Measurements from ENCODE around the gene ENOX2. TPM values are rescaled to one million over a fixed set of nuclear protein-coding genes. Genes with fewer than 3 reads are reported as not detected.

The ENOX2 gene
- total and polyA plus RNA-seq, 2 of the 13 experiments (the other 11 are each of a cell fraction or from before 2014, with no cell fraction given) = 5.9 to 8.5 TPM

DNA sequence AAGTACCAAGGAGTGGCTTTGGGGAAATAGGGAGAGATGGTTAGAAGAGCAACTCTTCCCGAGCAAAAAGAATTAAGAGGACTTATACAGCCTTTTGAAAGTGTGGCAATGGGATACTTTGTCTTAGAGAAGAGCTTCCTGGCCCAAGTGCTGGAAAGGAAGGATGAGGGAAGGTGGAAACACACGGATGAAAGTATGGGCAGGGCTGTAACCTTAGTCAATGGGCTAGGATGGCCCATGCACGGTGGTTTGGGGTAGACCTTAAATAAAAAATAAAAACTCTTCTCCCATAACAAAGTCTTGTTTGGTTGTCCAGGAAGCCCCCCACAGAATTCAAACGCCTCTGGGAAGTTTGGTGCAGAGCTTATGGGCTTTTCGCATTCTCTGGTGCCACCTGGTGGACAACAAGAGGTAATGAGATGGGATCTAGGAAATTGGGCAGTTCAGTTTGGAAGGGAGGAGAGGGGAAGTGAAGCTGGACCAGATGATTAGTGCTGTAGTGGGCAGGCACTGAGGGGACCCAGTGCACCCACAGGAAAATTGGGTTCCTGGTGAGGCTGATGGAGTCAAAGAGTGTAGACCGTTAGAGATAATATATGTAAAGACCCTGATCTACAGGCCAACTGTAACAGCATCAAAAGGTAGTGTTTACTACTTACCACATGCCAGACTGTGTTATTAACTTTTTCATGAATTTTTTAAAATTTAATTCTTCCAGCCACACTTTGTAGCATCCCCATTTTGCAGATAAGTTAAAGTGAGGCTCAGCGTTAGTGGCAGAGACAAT is 13.8 kb upstream of the ENOX2 start:
- FAIRE-seq (peak; percentile 59), DNase-seq (ENCODE audit: low spot score) (peak; percentile 35), ATAC-seq (peak; percentile 57; the same call in 1 of the 3 replicates)
- H2AFZ ChIP-seq (ENCODE audit: low read length) = no peak overlapping the region
- no peak overlapping the region for H3K4me2 ChIP-seq (ENCODE audit: low read depth, low read length)
- CTCF ChIA-PET (ENCODE audit: low intra/inter-chr PET ratio, low total read pairs) = interaction anchor here (0.8 to 2.0 kb wide), 5 partner anchors 340 to 586 kb away, joined by 3 to 14 read pairs (median 6); no protein-coding TSS in a partner anchor
- in situ Hi-C loops (cut with HindIII; ENCODE audit: extremely low pct_ligation_motif_present, low pct_unique_long_range_greater_than_20kb) = loop anchor here (10.0 kb wide), 2 partner anchors 372 to 522 kb away; no protein-coding TSS in a partner anchor
- no peak overlapping the region for H3K27ac ChIP-seq (ENCODE audit: extremely low read length, insufficient read depth, low read length)
- TF ChIP-seq MIXL1 (CRISPR knock-in tag; IDR thresholded peaks at IDR 0.05) = no peak
- TF ChIP-seq ELF4 (CRISPR knock-in tag; IDR thresholded peaks at IDR 0.05; ENCODE audit: borderline replicate concordance) = no peak
- peak; percentile 95 for TF ChIP-seq ZNF121 (CRISPR knock-in tag; IDR thresholded peaks at IDR 0.05)
- peak; percentile 87 for TF ChIP-seq SMC3 (IDR thresholded peaks at IDR 0.05; ENCODE audit: low read length)
- peak; percentile 91 for TF ChIP-seq STAG1 (CRISPR knock-in tag; IDR thresholded peaks at IDR 0.05)
- TF ChIP-seq ZFP1 (CRISPR knock-in tag; IDR thresholded peaks at IDR 0.05) = no peak
- TF ChIP-seq, protein P1, sequence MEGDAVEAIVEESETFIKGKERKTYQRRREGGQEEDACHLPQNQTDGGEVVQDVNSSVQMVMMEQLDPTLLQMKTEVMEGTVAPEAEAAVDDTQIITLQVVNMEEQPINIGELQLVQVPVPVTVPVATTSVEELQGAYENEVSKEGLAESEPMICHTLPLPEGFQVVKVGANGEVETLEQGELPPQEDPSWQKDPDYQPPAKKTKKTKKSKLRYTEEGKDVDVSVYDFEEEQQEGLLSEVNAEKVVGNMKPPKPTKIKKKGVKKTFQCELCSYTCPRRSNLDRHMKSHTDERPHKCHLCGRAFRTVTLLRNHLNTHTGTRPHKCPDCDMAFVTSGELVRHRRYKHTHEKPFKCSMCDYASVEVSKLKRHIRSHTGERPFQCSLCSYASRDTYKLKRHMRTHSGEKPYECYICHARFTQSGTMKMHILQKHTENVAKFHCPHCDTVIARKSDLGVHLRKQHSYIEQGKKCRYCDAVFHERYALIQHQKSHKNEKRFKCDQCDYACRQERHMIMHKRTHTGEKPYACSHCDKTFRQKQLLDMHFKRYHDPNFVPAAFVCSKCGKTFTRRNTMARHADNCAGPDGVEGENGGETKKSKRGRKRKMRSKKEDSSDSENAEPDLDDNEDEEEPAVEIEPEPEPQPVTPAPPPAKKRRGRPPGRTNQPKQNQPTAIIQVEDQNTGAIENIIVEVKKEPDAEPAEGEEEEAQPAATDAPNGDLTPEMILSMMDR (CRISPR knock-in tag; IDR thresholded peaks at IDR 0.05) = peak; percentile 78
- TF ChIP-seq, protein P2, sequence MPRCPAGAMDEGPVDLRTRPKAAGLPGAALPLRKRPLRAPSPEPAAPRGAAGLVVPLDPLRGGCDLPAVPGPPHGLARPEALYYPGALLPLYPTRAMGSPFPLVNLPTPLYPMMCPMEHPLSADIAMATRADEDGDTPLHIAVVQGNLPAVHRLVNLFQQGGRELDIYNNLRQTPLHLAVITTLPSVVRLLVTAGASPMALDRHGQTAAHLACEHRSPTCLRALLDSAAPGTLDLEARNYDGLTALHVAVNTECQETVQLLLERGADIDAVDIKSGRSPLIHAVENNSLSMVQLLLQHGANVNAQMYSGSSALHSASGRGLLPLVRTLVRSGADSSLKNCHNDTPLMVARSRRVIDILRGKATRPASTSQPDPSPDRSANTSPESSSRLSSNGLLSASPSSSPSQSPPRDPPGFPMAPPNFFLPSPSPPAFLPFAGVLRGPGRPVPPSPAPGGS (CRISPR knock-in tag; IDR thresholded peaks at IDR 0.05) = no peak
- TF ChIP-seq, protein P3, sequence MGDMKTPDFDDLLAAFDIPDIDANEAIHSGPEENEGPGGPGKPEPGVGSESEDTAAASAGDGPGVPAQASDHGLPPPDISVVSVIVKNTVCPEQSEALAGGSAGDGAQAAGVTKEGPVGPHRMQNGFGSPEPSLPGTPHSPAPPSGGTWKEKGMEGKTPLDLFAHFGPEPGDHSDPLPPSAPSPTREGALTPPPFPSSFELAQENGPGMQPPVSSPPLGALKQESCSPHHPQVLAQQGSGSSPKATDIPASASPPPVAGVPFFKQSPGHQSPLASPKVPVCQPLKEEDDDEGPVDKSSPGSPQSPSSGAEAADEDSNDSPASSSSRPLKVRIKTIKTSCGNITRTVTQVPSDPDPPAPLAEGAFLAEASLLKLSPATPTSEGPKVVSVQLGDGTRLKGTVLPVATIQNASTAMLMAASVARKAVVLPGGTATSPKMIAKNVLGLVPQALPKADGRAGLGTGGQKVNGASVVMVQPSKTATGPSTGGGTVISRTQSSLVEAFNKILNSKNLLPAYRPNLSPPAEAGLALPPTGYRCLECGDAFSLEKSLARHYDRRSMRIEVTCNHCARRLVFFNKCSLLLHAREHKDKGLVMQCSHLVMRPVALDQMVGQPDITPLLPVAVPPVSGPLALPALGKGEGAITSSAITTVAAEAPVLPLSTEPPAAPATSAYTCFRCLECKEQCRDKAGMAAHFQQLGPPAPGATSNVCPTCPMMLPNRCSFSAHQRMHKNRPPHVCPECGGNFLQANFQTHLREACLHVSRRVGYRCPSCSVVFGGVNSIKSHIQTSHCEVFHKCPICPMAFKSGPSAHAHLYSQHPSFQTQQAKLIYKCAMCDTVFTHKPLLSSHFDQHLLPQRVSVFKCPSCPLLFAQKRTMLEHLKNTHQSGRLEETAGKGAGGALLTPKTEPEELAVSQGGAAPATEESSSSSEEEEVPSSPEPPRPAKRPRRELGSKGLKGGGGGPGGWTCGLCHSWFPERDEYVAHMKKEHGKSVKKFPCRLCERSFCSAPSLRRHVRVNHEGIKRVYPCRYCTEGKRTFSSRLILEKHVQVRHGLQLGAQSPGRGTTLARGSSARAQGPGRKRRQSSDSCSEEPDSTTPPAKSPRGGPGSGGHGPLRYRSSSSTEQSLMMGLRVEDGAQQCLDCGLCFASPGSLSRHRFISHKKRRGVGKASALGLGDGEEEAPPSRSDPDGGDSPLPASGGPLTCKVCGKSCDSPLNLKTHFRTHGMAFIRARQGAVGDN (CRISPR knock-in tag; IDR thresholded peaks at IDR 0.05) = no peak
- no peak for TF ChIP-seq PCBP2 (optimal IDR thresholded peaks at IDR 0.05; ENCODE audit: low read depth, low read length, poor library complexity, severe bottlenecking)
- TF ChIP-seq RAD21 (CRISPR knock-in tag; IDR thresholded peaks at IDR 0.05) = peak; percentile 68
- TF ChIP-seq, protein P4, sequence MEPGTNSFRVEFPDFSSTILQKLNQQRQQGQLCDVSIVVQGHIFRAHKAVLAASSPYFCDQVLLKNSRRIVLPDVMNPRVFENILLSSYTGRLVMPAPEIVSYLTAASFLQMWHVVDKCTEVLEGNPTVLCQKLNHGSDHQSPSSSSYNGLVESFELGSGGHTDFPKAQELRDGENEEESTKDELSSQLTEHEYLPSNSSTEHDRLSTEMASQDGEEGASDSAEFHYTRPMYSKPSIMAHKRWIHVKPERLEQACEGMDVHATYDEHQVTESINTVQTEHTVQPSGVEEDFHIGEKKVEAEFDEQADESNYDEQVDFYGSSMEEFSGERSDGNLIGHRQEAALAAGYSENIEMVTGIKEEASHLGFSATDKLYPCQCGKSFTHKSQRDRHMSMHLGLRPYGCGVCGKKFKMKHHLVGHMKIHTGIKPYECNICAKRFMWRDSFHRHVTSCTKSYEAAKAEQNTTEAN (CRISPR knock-in tag; conservative IDR thresholded peaks at IDR 0.05) = no peak
- TF ChIP-seq ZNF674 (CRISPR knock-in tag; IDR thresholded peaks at IDR 0.05; ENCODE audit: low read depth) = no peak
- no peaks in the 10 kb centered on the region for H3K9me3 ChIP-seq (ENCODE audit: low read length)
- no peaks in the 10 kb centered on the region for H3K27me3 ChIP-seq (ENCODE audit: control insufficient read depth in 1 of 2, insufficient read depth in 2 of 2, low read length in 2 of 2)
- no peak overlapping the region for H3K4me3 ChIP-seq (replicated peaks in 1 of 3; ENCODE audit: insufficient read depth in 1 of 3, low read depth in 2 of 3, low read length in 3 of 3)
- intact Hi-C loops (cut with micrococcal nuclease; ENCODE audit: unreplicated experiment) = loop anchor here (1.0 to 10.0 kb wide), 3 partner anchors 342 to 524 kb away; no protein-coding TSS in a partner anchor
- no peaks in the 10 kb centered on the region for H3K4me1 ChIP-seq (ENCODE audit: insufficient read depth, low read length)
- POLR2A ChIA-PET = no interaction called here
- H3K36me3 ChIP-seq (replicated peaks in 1 of 2; ENCODE audit: control insufficient read depth in 1 of 2, insufficient read depth in 2 of 2, low read length in 2 of 2) = no peaks in the 10 kb centered on the region
- H3K9ac ChIP-seq (ENCODE audit: insufficient read depth, low read depth, low read length) = no peak overlapping the region
- no peaks in the 10 kb centered on the region for H3K79me2 ChIP-seq (ENCODE audit: insufficient read depth, low read length)
- 5% methylated on average over 7 of the region's 7 CpGs for WGBS (ENCODE audit: low lambda C conversion rate)
- no TSS peak for BruUV-seq (replicated peaks)
- H4K20me1 ChIP-seq (ENCODE audit: insufficient read depth, low read length) = no peaks in the 10 kb centered on the region

Measured in HepG2 (cell line).